Calu3 (cell line): ENCODE measurements around the gene SLC41A3. TPM values are rescaled to one million over a fixed set of nuclear protein-coding genes. Genes with fewer than 3 reads are reported as not detected.

ENCODE experiments used
- BruUV-seq: library from RNA; stranded (reverse); fragments of 400-500 nt; replicated peaks from 2 replicates; lab custom pipeline; 2021; lab: Mats Ljungman, UMichigan
- CTCF ChIA-PET: fragments of 300-600 bp; sonication (Branson Sonifier 250); formaldehyde crosslinking; loops from one replicate; lab custom pipeline; 2022; ENCODE audit warnings: antibody characterized with exemption; lab: Charles Lee
- DNase-seq: peaks from one replicate; pipeline ENCODE4 v3.0.0; 2022
- H3K27ac Mint-ChIP-seq: one replicate; pipeline ENCODE4 v1.8.0; 2022; ENCODE audit warnings: mixed read lengths; ENCODE audit not compliant: unreplicated experiment
- H3K27me3 Mint-ChIP-seq: one replicate; pipeline ENCODE4 v1.8.0; 2022; ENCODE audit warnings: mixed read lengths; ENCODE audit not compliant: unreplicated experiment
- H3K36me3 Mint-ChIP-seq: one replicate; pipeline ENCODE4 v1.8.0; 2022; ENCODE audit warnings: mild to moderate bottlenecking, moderate library complexity, mixed read lengths; ENCODE audit not compliant: insufficient read depth, unreplicated experiment
- H3K4me1 Mint-ChIP-seq: one replicate; pipeline ENCODE4 v1.8.0; 2022; ENCODE audit warnings: mild to moderate bottlenecking, low read depth, mixed read lengths; ENCODE audit not compliant: unreplicated experiment
- H3K4me3 Mint-ChIP-seq: one replicate; pipeline ENCODE4 v1.8.0; 2022; ENCODE audit warnings: mild to moderate bottlenecking, low read depth, moderate library complexity, mixed read lengths; ENCODE audit not compliant: unreplicated experiment
- H3K9me3 Mint-ChIP-seq: one replicate; pipeline ENCODE4 v1.8.0; 2022; ENCODE audit warnings: low read depth, mixed read lengths; ENCODE audit not compliant: unreplicated experiment
- CTCF ChIP-seq: fragments of 200-600 bp; IDR thresholded peaks from one replicate; pipeline ENCODE4 v1.8.0; 2022; ENCODE audit warnings: antibody characterized with exemption; ENCODE audit not compliant: unreplicated experiment
- intact Hi-C: fragments of 100-400 bp; cut with micrococcal nuclease; formaldehyde crosslinking; loops from one replicate; pipeline ENCODE4 v1.10.0; 2022; ENCODE audit not compliant: unreplicated experiment
- total RNA-seq: library from RNA; stranded (reverse); gene quantifications from 2 replicates; pipeline ENCODE4 v1.2.3, GENCODE V29; 2022

SLC41A3 gene
- total RNA-seq, 1 experiment from 2014 or later = 101 TPM

- no peak overlapping the region for H3K4me3 Mint-ChIP-seq
- H3K9me3 Mint-ChIP-seq = no peaks in the 10 kb centered on the region
- H3K36me3 Mint-ChIP-seq = no peaks in the 10 kb centered on the region
- H3K27ac Mint-ChIP-seq = no peak overlapping the region
- CTCF ChIA-PET = no interaction called here
- no peak for TF ChIP-seq CTCF
- H3K27me3 Mint-ChIP-seq = no peaks in the 10 kb centered on the region
- no TSS peak for BruUV-seq
- intact Hi-C loops = no loop called here
- no peak for DNase-seq
- H3K4me1 Mint-ChIP-seq = no peaks in the 10 kb centered on the region
These were observed 29.3 kb upstream of the SLC41A3 start for GRCh38 chr3:126113238-126113555.

GRCh38 chr3:126112531-126113237, 28.8 kb upstream of the SLC41A3 start:
- intact Hi-C loops = no loop called here
- H3K36me3 Mint-ChIP-seq = no peaks in the 10 kb centered on the region
- H3K9me3 Mint-ChIP-seq = no peaks in the 10 kb centered on the region
- H3K4me3 Mint-ChIP-seq = no peak overlapping the region
- H3K4me1 Mint-ChIP-seq = no peaks in the 10 kb centered on the region
- CTCF ChIA-PET = no interaction called here
- H3K27ac Mint-ChIP-seq = no peak overlapping the region
- no peaks in the 10 kb centered on the region for H3K27me3 Mint-ChIP-seq
- DNase-seq = no peak
- BruUV-seq = no TSS peak
- no peak for TF ChIP-seq CTCF

GRCh38 chr3:126111566-126112475, 27.9 kb upstream of the SLC41A3 start:
- Mint-ChIP-seq H3K27ac (no peak overlapping the region), H3K4me3 (no peak overlapping the region), H3K27me3 (no peaks in the 10 kb centered on the region), H3K36me3 (no peaks in the 10 kb centered on the region), H3K4me1 (no peaks in the 10 kb centered on the region), H3K9me3 (no peaks in the 10 kb centered on the region)
- intact Hi-C loops = no loop called here
- TF ChIP-seq CTCF = no peak
- CTCF ChIA-PET = no interaction called here
- no peak for DNase-seq
- BruUV-seq = no TSS peak

- CTCF ChIA-PET = no interaction called here
- TF ChIP-seq CTCF = no peak
These were observed 27.2 kb upstream of the SLC41A3 start for GRCh38 chr3:126111126-126111551.

More at GRCh38 chr3:126111126-126111551, 27.2 kb upstream of the SLC41A3 start:
- Mint-ChIP-seq H3K4me3 (no peak overlapping the region), H3K36me3 (no peaks in the 10 kb centered on the region), H3K4me1 (no peaks in the 10 kb centered on the region), H3K27me3 (no peaks in the 10 kb centered on the region), H3K27ac (no peak overlapping the region), H3K9me3 (no peaks in the 10 kb centered on the region)
- intact Hi-C loops = no loop called here
- no TSS peak for BruUV-seq
- DNase-seq = no peak
